ENCODE measurements around the gene FAM8A1. TPM values are rescaled to one million over a fixed set of nuclear protein-coding genes. Genes with fewer than 3 reads are reported as not detected.

FAM8A1 gene
- total and polyA plus RNA-seq, 2 donors from 2014 or later, result 16.9 to 20.7 TPM

- no peak for FAIRE-seq
- no peak for DNase-seq
- TF ChIP-seq CTCF (IDR thresholded peaks at IDR 0.05; ENCODE audit: borderline replicate concordance, extremely low read depth, insufficient read depth), result no peak
- Histone ChIP-seq H3K4me3 (ENCODE audit: low read length in 3 of 3) (no peak overlapping the region), H3K27me3 (ENCODE audit: control insufficient read depth, insufficient read depth, low read length) (no peaks in the 10 kb centered on the region), H3K27ac (ENCODE audit: low read depth in 2 of 2, low read length in 2 of 2) (no peak overlapping the region), H3K4me1 (ENCODE audit: control insufficient read depth in 2 of 3, insufficient read depth in 2 of 3, low read depth in 1 of 3, low read length in 3 of 3) (peaks cover 0 to 6% (median 0%) of the 10 kb centered on the region in 3 donors), H3K36me3 (ENCODE audit: control insufficient read depth in 2 of 3, insufficient read depth in 3 of 3, low read length in 3 of 3) (peaks cover 4 to 19% (median 10%) of the 10 kb centered on the region in 3 donors), H3K9me3 (ENCODE audit: control insufficient read depth in 2 of 3, insufficient read depth in 1 of 3, low read length in 3 of 3) (peaks cover 0 to 2% (median 0%) of the 10 kb centered on the region in 3 donors), H3K9ac (ENCODE audit: low read length in 3 of 3) (no peak overlapping the region)
- intact Hi-C loops (cut with DNase I), result no loop called here
Observed at GRCh38 chr6:17640477-17640917, 40.4 kb downstream of the FAM8A1 start.

- H3K4me3 ChIP-seq (ENCODE audit: low read length in 3 of 3), result no peak overlapping the region
- no peak overlapping the region for H3K9ac ChIP-seq (ENCODE audit: low read length in 3 of 3)
- no peaks in the 10 kb centered on the region for H3K9me3 ChIP-seq (ENCODE audit: control insufficient read depth in 2 of 3, insufficient read depth in 1 of 3, low read length in 3 of 3)
- TF ChIP-seq CTCF (IDR thresholded peaks at IDR 0.05; ENCODE audit: borderline replicate concordance, extremely low read depth, insufficient read depth), result no peak
- H3K27ac ChIP-seq (ENCODE audit: low read depth in 2 of 2, low read length in 2 of 2), result no peak overlapping the region
- DNase-seq, result no peak
- intact Hi-C loops (cut with DNase I), result no loop called here
- no peaks in the 10 kb centered on the region for H3K27me3 ChIP-seq (ENCODE audit: control insufficient read depth, insufficient read depth, low read length)
- H3K36me3 ChIP-seq (ENCODE audit: control insufficient read depth in 2 of 3, insufficient read depth in 3 of 3, low read length in 3 of 3), result peaks cover 4 to 32% (median 12%) of the 10 kb centered on the region in 3 donors
- FAIRE-seq, result no peak
- H3K4me1 ChIP-seq (ENCODE audit: control insufficient read depth in 2 of 3, insufficient read depth in 2 of 3, low read depth in 1 of 3, low read length in 3 of 3), result no peaks in the 10 kb centered on the region
Observed at GRCh38 chr6:17648745-17649144, 48.6 kb downstream of the FAM8A1 start.

GRCh38 chr6:17650656-17651309, 50.7 kb downstream of the FAM8A1 start:
- H3K27ac ChIP-seq (ENCODE audit: low read depth in 2 of 2, low read length in 2 of 2), result no peak overlapping the region
- no peak for FAIRE-seq
- no peak for TF ChIP-seq CTCF (IDR thresholded peaks at IDR 0.05; ENCODE audit: borderline replicate concordance, extremely low read depth, insufficient read depth)

More at GRCh38 chr6:17650656-17651309, 50.7 kb downstream of the FAM8A1 start:
- H3K36me3 ChIP-seq (ENCODE audit: control insufficient read depth in 2 of 3, insufficient read depth in 3 of 3, low read length in 3 of 3), result peaks cover 2 to 30% (median 10%) of the 10 kb centered on the region in 3 donors
- H3K27me3 ChIP-seq (ENCODE audit: control insufficient read depth, insufficient read depth, low read length), result no peaks in the 10 kb centered on the region
- no peaks in the 10 kb centered on the region for H3K4me1 ChIP-seq (ENCODE audit: control insufficient read depth in 2 of 3, insufficient read depth in 2 of 3, low read depth in 1 of 3, low read length in 3 of 3)
- H3K9ac ChIP-seq (ENCODE audit: low read length in 3 of 3), result no peak overlapping the region
- DNase-seq, result peak in 2 of 5 donors; percentile 33 to 53
- no peaks in the 10 kb centered on the region for H3K9me3 ChIP-seq (ENCODE audit: control insufficient read depth in 2 of 3, insufficient read depth in 1 of 3, low read length in 3 of 3)
- intact Hi-C loops (cut with DNase I), result no loop called here
- H3K4me3 ChIP-seq (ENCODE audit: low read length in 3 of 3), result no peak overlapping the region

Data from kidney (tissue), 14 donors.